Measurements from ENCODE around the gene MACROH2A1.

DNA sequence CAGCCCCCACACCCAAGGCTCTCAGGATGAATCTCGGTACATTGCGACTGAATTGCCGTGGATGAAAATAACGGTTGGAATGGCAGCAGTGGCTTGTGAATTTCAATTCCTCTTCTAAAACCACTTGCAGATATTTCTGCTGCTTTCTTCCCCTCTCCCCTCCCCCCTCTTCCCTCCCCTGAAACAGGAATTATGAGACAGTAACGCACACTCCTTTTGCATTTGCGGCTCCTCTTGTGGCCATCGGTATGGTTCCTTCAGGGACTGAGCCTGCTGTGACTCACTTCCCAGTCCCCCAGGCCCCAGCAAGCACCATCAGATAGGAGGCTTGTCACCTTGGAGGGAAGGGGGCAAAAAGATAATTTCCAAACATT, 38.4 kb upstream of the MACROH2A1 start:
- TF ChIP-seq CTCF (IDR thresholded peaks at IDR 0.05) (no peak), POLR2A (IDR thresholded peaks at IDR 0.05) (no peak)
